Thyroid gland (tissue), 4 donors: ENCODE results near the gene SASH3. TPM values are rescaled to one million over a fixed set of nuclear protein-coding genes. Genes with fewer than 3 reads are reported as not detected.

Experiments used
- DNase-seq, 2 donors: peaks; one replicate each; pipeline ENCODE4 v3.0.0-alpha.2; 2019
- H3K27ac ChIP-seq, 3 donors: fragments of 200-600 bp; sonication (generic); 1 replicate in 2 of 3; 2 replicates in 1 of 3; pipeline ENCODE4 v1.5.1; 2016 to 2019; ENCODE audit warnings: mild to moderate bottlenecking in 1 of 3, moderate library complexity in 1 of 3
- H3K27me3 ChIP-seq: fragments of 200-600 bp; sonication (generic); one replicate; pipeline ENCODE4 v1.5.1; 2019
- H3K36me3 ChIP-seq, 2 donors: fragments of 200-600 bp; sonication (generic); one replicate each; pipeline ENCODE4 v1.5.1; 2016 to 2019
- H3K4me1 ChIP-seq, 2 donors: fragments of 200-600 bp; sonication (generic); one replicate each; pipeline ENCODE4 v1.5.1; 2017 to 2019
- H3K4me3 ChIP-seq, 3 donors: fragments of 200-600 bp; sonication (generic); replicated peaks in 1 of 3; 1 replicate in 2 of 3; 2 replicates in 1 of 3; pipeline ENCODE4 v1.5.1; 2016; ENCODE audit warnings: mild to moderate bottlenecking in 1 of 3
- H3K9me3 ChIP-seq: fragments of 200-600 bp; sonication (generic); one replicate; pipeline ENCODE4 v1.5.1; 2017
- POLR2A ChIP-seq, 2 donors: fragments of 450-650 bp; IDR thresholded peaks; one replicate each; pipeline ENCODE4 v1.6.1; 2017; ENCODE audit warnings: antibody characterized with exemption in 2 of 2, mild to moderate bottlenecking in 2 of 2, moderate library complexity in 1 of 2
- WGBS, 2 donors: methylation state at CpG; one replicate each; pipeline ENCODE4 v1.1.5; 2017; 5-methylcytosine and 5-hydroxymethylcytosine counted together
- intact Hi-C: fragments of 100-400 bp; cut with DNase I; formaldehyde crosslinking; loops from one replicate; pipeline ENCODE4 v1.15.1; 2023
- total RNA-seq, 4 donors: library from RNA; depleted of rRNA; stranded (reverse); fragments of >200 nt; gene quantifications; one replicate each; pipeline ENCODE4 v1.2.3, GENCODE V29; 2016
- TF ChIP-seq, protein P1 (sequence below), 6 experiments: fragments of 200-600 bp in 3 of 6; fragments of 450-650 bp in 3 of 6; sonication (generic) in 3 of 6; IDR thresholded peaks; one replicate each; pipeline ENCODE4 v1.5.1; 2016 to 2019; ENCODE audit warnings: antibody characterized with exemption in 6 of 6, mild to moderate bottlenecking in 2 of 6, inconsistent platforms in 1 of 6, moderate library complexity in 1 of 6

Gene SASH3
- total RNA-seq, 4 donors from 2014 or later: 1.8 to 7.3 (median 3.0) TPM

DNA sequence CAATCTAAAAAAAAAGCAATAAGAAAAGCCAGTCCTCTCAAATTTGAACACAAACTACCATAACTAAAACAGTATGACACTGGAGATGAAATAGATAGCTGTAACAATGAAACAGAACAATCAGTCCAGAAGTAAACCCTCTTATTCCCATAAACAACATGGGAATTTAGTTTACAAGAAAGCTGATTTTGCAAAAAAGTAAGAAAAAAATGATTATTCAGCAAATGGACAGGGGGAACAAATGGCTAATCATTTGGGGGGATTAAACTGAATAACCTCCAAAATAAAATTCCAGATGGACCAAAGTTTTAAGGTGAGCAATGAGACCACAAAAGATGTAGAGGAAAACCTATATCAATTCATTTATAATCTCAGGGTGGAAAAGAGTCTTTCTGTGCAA, 16.1 kb upstream of the SASH3 start:
- Histone ChIP-seq H3K4me3 (no peak overlapping the region), H3K9me3 (no peaks in the 10 kb centered on the region), H3K4me1 (peaks cover 3 to 12% of the 10 kb centered on the region in 2 donors), H3K36me3 (no peaks in the 10 kb centered on the region), H3K27me3 (no peaks in the 10 kb centered on the region), H3K27ac (no peak overlapping the region)
- TF ChIP-seq, protein P1, sequence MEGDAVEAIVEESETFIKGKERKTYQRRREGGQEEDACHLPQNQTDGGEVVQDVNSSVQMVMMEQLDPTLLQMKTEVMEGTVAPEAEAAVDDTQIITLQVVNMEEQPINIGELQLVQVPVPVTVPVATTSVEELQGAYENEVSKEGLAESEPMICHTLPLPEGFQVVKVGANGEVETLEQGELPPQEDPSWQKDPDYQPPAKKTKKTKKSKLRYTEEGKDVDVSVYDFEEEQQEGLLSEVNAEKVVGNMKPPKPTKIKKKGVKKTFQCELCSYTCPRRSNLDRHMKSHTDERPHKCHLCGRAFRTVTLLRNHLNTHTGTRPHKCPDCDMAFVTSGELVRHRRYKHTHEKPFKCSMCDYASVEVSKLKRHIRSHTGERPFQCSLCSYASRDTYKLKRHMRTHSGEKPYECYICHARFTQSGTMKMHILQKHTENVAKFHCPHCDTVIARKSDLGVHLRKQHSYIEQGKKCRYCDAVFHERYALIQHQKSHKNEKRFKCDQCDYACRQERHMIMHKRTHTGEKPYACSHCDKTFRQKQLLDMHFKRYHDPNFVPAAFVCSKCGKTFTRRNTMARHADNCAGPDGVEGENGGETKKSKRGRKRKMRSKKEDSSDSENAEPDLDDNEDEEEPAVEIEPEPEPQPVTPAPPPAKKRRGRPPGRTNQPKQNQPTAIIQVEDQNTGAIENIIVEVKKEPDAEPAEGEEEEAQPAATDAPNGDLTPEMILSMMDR (IDR thresholded peaks at IDR 0.05): no peak
- no peak for TF ChIP-seq POLR2A (IDR thresholded peaks at IDR 0.05)
- no peak for DNase-seq
- intact Hi-C loops: no loop called here

DNA sequence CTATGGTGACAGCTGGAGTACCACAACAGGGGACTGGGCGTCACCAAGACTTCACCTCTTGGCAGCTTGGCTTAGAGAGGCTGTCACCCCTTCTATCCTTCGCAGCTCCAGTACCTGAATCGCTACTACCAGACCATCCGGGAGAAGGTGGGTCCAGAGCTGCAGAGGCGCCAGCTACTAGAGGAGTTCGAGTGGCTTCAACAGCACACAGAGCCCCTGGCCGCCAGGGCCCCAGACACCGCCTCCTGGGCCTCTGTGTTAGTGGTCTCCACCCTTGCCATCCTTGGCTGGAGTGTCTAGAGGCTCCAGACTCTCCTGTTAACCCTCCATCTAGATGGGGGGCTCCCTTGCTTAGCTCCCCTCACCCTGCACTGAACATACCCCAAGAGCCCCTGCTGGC, 11.6 kb upstream of the SASH3 start:
- Histone ChIP-seq H3K27ac (no peak overlapping the region), H3K4me1 (no peaks in the 10 kb centered on the region), H3K4me3 (no peak overlapping the region), H3K27me3 (no peaks in the 10 kb centered on the region), H3K9me3 (no peaks in the 10 kb centered on the region), H3K36me3 (no peaks in the 10 kb centered on the region)
- intact Hi-C loops: no loop called here
- no peak for TF ChIP-seq POLR2A (IDR thresholded peaks at IDR 0.05)
- TF ChIP-seq, protein P1 (IDR thresholded peaks at IDR 0.05): no peak
- DNase-seq: no peak
- WGBS, 2 donors: 86 to 95% methylated on average over 4 to 7 of the region's 8 CpGs

DNA sequence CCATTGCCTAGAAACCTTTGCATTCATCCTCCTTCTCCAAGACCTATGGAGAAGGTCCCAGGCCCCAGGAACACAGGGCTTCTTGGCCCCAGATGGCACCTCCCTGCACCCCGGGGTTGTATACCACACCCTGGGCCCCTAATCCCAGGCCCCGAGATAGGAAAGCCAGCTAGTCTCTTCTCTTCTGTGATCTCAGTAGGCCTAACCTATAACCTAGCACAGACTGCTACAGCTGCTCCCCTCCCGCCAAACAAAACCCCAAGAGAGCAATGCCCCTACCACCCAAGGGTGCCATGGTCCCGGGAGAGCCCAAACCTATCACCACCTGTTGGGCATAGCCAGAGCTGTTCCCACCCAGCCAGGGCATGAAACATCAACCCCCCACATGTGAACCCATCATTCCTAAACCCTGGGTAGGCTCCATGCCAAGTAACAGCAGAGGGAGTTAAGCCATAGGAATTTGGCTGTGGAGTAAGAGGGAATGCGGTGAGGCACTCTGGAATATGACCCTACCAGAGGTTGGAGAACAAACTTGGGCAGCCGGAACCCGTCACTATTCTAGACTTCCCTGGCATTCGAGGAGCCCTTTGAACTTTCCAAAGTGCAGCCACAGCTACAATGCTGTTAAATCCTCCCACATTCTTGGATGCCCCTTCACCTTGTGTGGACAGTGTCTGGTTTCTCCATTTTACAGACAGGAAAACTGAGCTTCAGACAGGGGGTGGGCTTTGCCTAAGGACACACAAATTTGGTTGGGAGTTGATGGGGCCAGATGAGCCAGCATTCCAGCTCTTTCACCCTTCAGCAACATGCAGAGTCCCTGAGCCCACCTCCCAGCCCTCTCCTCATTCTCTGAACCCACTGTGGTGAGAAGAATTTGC, 10.9 kb upstream of the SASH3 start:
- H3K4me1 ChIP-seq: no peaks in the 10 kb centered on the region
- no peak overlapping the region for H3K4me3 ChIP-seq
- 85 to 100% methylated on average over 1 to 5 of the region's 8 CpGs for WGBS, 2 donors
- no peaks in the 10 kb centered on the region for H3K9me3 ChIP-seq
- no peak overlapping the region for H3K27ac ChIP-seq
- intact Hi-C loops: no loop called here
- no peaks in the 10 kb centered on the region for H3K27me3 ChIP-seq
- no peak for DNase-seq
- H3K36me3 ChIP-seq: no peaks in the 10 kb centered on the region
- TF ChIP-seq POLR2A (IDR thresholded peaks at IDR 0.05): no peak
- TF ChIP-seq, protein P1 (IDR thresholded peaks at IDR 0.05): no peak

DNA sequence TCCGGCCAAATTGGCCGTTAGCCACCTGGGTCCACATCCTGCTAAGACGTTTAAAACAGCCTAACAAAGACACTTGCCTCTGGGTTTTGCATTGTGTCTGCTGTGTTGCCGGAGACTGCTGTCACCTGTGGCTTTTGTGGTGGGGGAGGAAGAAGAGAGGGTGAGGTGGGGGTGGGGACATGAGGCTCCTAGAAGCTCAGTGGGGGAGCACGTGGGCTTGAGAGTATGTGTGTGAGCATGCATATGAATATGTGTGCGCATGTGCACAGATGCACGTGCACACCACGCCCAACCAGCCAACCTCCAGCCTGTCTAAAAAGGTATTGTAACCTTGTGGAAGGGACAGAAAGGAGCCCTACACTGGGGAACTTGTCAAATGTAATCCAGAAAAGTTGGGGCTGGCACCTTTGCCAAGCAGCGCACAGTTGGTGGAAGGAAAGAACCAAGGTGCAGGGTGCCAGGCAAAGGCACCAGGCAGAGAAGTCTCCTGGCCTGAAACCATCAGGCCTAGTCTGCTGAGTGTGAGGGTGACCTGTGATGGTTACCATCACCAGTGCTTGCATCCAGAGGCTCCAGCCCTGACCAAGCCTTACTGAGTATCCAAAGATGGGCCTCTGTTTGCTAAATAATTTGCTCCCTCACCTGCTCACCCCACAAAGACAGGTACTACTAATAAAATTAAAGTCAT, 10.1 kb upstream of the SASH3 start:
- Histone ChIP-seq H3K9me3 (no peaks in the 10 kb centered on the region), H3K4me1 (no peaks in the 10 kb centered on the region), H3K4me3 (no peak overlapping the region), H3K27me3 (no peaks in the 10 kb centered on the region), H3K27ac (no peak overlapping the region), H3K36me3 (no peaks in the 10 kb centered on the region)
- TF ChIP-seq, protein P1 (IDR thresholded peaks at IDR 0.05): no peak
- no peak for TF ChIP-seq POLR2A (IDR thresholded peaks at IDR 0.05)
- 58 to 71% methylated on average over 7 to 9 of the region's 9 CpGs for WGBS, 2 donors
- intact Hi-C loops: no loop called here
- DNase-seq: no peak
